ENCODE data around the gene HES1.

- TF ChIP-seq CTCF (IDR thresholded peaks at IDR 0.05; ENCODE audit: insufficient read depth, low read length, poor library complexity, severe bottlenecking) (no peak), EZH2phosphoT487 (conservative IDR thresholded peaks at IDR 0.05; ENCODE audit: low read length) (no peak)
Measured at GRCh38 chr3:194167480-194168282, 31.7 kb downstream of the HES1 start.

All from SU-DHL-6 (cell line).